ENCODE data around the gene AKAP7. TPM values are rescaled to one million over a fixed set of nuclear protein-coding genes. Genes with fewer than 3 reads are reported as not detected.
"Not testable (repeated sequence)": the region's sequence is repeated elsewhere in the genome, so short reads cannot be mapped to it uniquely, and the experiment has no call there.

Gene AKAP7
- total and polyA plus RNA-seq, 8 donors: 20.5 to 82.0 (median 25.9) TPM

DNA sequence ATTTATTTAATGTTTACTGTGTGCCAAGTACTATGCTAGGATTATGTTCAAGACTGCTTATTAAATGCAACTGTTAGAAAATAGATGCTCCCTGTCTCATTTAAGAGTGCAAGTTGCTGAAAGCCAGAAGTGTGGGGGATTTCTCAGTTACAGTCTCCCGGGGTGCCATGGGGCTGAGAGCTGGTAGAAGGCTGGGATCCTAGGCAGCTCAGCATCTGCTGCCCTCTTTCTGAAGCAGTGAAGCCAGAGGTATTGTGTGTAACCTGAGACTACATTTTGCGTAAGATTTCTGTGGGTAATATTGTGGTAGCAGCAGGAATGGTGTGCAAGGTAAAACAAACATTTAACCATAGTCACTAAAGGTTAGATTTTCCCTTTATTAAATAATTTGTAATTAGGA, 120.6 kb downstream of the AKAP7 start:
- peak overlapping the region in 2 of 4 donors; percentile 47 to 50 for H3K27ac ChIP-seq
- H3K27me3 ChIP-seq: no peaks in the 10 kb centered on the region
- ATAC-seq: no peak
- no peak for FAIRE-seq
- no peaks in the 10 kb centered on the region for H3K9me3 ChIP-seq
- 71 to 79% methylated on average over 2 of the region's 2 CpGs for WGBS, 2 donors
- intact Hi-C loops (cut with DNase I): no loop called here
- peaks cover 2 to 4% (median 2%) of the 10 kb centered on the region in 3 donors for H3K4me1 ChIP-seq
- TF ChIP-seq, protein P1, sequence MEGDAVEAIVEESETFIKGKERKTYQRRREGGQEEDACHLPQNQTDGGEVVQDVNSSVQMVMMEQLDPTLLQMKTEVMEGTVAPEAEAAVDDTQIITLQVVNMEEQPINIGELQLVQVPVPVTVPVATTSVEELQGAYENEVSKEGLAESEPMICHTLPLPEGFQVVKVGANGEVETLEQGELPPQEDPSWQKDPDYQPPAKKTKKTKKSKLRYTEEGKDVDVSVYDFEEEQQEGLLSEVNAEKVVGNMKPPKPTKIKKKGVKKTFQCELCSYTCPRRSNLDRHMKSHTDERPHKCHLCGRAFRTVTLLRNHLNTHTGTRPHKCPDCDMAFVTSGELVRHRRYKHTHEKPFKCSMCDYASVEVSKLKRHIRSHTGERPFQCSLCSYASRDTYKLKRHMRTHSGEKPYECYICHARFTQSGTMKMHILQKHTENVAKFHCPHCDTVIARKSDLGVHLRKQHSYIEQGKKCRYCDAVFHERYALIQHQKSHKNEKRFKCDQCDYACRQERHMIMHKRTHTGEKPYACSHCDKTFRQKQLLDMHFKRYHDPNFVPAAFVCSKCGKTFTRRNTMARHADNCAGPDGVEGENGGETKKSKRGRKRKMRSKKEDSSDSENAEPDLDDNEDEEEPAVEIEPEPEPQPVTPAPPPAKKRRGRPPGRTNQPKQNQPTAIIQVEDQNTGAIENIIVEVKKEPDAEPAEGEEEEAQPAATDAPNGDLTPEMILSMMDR (IDR thresholded peaks at IDR 0.05): no peak
- DNase-seq: no peak
- H3K36me3 ChIP-seq: no peaks in the 10 kb centered on the region
- H3K4me3 ChIP-seq: peak overlapping the region in 1 of 4 donors; percentile 10

DNA sequence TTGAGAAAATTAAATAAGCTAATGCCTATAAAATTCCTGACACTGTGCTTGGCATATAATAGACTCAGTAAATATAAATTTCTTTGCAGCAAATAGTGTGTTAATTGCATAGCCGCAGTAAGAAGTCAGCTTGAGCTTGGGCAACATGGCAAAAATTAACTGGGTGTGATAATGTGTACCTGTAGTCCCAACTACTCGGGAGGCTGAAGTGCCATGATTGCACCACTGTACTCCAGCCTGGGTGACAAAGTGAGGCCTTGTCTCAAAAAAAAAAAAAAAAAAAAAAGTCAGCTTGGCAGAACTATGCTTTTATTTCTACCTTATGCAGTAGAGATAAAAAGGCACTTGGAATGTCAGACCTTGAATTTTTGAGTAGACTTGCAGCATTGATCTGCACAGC, 121.8 kb downstream of the AKAP7 start:
- intact Hi-C loops (cut with DNase I): no loop called here
- Histone ChIP-seq H3K4me3 (no peak overlapping the region), H3K9me3 (no peaks in the 10 kb centered on the region), H3K36me3 (no peaks in the 10 kb centered on the region), H3K27me3 (no peaks in the 10 kb centered on the region), H3K27ac (peak overlapping the region in 2 of 4 donors; percentile 47 to 50), H3K4me1 (peaks cover 0 to 4% (median 0%) of the 10 kb centered on the region in 3 donors)
- no peak for DNase-seq
- TF ChIP-seq, protein P1 (IDR thresholded peaks at IDR 0.05): no peak
- no peak for FAIRE-seq
- WGBS, 2 donors: 68 to 69% methylated on average over 2 of the region's 2 CpGs
- peak in 3 of 4 donors; percentile 22 to 56 (median 39) for ATAC-seq

DNA sequence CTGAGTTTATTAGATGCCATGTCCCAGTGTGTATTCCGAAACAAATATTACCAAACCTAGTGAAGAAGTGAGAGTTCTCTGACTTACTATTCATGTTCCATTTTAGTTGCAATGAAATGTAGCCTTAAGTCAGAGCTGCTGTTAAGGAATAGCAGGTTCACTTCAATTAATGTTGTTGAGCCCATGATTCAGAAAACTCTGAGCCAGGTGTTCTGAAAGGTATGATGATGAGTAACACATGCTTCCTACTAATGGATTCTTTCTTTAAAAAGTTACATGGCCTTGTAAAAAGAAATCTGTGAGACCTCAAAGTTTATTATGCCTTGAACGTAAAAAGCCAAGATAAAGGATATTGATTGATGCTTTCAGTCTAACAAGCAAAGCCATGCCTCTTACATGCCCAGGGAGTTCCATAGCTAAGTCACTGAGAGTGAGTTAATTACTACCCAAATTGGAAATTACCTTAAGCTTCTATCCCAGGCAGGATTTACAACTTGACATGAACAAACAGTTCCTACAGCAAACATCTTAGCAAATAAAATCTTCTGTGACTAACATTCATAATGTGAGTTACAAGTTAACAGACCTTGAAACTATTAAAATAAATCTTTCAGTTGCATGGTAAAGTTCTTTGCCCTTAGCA, 122.9 kb downstream of the AKAP7 start:
- WGBS, 2 donors: 38 to 46% methylated on average over 2 of the region's 2 CpGs
- Histone ChIP-seq H3K4me1 (peaks cover 0 to 4% (median 0%) of the 10 kb centered on the region in 3 donors), H3K36me3 (no peaks in the 10 kb centered on the region), H3K9me3 (no peaks in the 10 kb centered on the region), H3K27ac (peak overlapping the region in 2 of 4 donors; percentile 47 to 50), H3K27me3 (no peaks in the 10 kb centered on the region), H3K4me3 (no peak overlapping the region)
- ATAC-seq (peak; percentile 60 to 74 (median 66)), DNase-seq (no peak), FAIRE-seq (peak; percentile 92)
- intact Hi-C loops (cut with DNase I): no loop called here
- TF ChIP-seq, protein P1 (IDR thresholded peaks at IDR 0.05): no peak

DNA sequence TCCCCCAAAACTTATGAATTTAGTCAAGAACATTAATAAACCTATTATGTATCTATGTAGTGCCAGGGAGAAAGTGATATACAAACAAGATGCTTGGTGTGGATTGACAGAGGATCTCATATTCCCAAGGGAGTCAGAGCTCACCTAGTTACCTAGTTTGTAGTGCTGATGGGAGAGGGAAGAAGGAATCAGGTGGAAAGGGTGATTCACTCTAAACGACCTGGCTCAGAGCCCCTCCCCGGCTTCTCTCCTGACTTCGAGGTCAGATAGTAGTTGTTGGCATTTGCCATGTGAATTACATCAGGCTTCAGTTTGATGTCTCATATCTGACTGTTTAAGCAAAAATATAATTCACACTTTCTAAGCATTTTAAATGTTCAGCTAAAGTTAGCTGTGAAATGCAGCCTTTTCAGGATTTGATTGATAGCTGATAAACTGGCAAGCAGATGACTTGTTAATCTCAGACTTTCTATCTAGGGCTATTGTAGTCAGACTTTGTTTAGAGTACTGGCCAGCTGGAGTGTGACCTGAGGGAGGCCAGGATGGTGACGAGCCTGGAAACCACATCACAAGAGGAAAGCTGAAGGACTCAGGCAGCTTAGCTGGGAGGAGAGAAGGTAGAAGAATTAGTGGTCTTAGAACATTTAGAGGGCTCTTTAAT, 123.7 kb downstream of the AKAP7 start:
- Histone ChIP-seq H3K36me3 (no peaks in the 10 kb centered on the region), H3K4me3 (no peak overlapping the region), H3K4me1 (peaks cover 0 to 4% (median 0%) of the 10 kb centered on the region in 3 donors), H3K27me3 (no peaks in the 10 kb centered on the region), H3K27ac (peak overlapping the region in 2 of 4 donors; percentile 41 to 50), H3K9me3 (no peaks in the 10 kb centered on the region)
- 25 to 28% methylated on average over 4 of the region's 4 CpGs for WGBS, 2 donors
- TF ChIP-seq, protein P1 (IDR thresholded peaks at IDR 0.05): no peak
- DNase-seq (peak in 1 of 6 donors; percentile 23), FAIRE-seq (no peak), ATAC-seq (peak; percentile 68 to 78 (median 73))
- intact Hi-C loops (cut with DNase I): no loop called here

DNA sequence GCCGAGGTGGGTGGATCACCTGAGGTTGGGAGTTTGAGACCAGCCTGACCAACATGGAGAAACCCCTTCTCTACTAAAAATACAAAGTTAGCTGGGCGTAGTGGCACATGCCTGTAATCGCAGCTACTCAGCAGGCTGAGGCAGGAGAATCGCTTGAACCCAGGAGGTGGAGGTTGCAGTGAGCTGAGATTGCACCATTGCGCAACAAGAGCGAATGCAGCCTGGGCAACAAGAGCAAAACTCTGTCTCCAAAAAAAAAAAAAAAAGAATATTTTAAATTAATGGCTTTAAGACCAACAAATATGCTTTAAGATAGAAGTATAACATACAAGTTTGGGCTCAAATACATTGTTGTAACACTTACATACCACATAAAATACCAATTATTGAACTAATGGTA, 125.7 kb downstream of the AKAP7 start:
- ATAC-seq, FAIRE-seq, H3K4me3 ChIP-seq: not testable (repeated sequence)

More for the DNA sequence above, 125.7 kb downstream of the AKAP7 start:
- H3K36me3 ChIP-seq; H3K9me3 ChIP-seq; H3K27ac ChIP-seq; H3K27me3 ChIP-seq; DNase-seq; intact Hi-C loops (cut with DNase I); H3K4me1 ChIP-seq: not testable (repeated sequence)
- 88 to 95% methylated on average over 6 of the region's 6 CpGs for WGBS, 2 donors
